Measurements from ENCODE around the gene PRXL2C. TPM values are rescaled to one million over a fixed set of nuclear protein-coding genes. Genes with fewer than 3 reads are reported as not detected.
A peak's percentile ranks its signal among the peaks of the same experiment; 100 is the strongest.
"Not testable (repeated sequence)": the region's sequence is repeated elsewhere in the genome, so short reads cannot be mapped to it uniquely, and the experiment has no call there.

Gene PRXL2C
- total and polyA plus RNA-seq, 12 donors = 10.5 to 59.0 (median 22.2) TPM

DNA sequence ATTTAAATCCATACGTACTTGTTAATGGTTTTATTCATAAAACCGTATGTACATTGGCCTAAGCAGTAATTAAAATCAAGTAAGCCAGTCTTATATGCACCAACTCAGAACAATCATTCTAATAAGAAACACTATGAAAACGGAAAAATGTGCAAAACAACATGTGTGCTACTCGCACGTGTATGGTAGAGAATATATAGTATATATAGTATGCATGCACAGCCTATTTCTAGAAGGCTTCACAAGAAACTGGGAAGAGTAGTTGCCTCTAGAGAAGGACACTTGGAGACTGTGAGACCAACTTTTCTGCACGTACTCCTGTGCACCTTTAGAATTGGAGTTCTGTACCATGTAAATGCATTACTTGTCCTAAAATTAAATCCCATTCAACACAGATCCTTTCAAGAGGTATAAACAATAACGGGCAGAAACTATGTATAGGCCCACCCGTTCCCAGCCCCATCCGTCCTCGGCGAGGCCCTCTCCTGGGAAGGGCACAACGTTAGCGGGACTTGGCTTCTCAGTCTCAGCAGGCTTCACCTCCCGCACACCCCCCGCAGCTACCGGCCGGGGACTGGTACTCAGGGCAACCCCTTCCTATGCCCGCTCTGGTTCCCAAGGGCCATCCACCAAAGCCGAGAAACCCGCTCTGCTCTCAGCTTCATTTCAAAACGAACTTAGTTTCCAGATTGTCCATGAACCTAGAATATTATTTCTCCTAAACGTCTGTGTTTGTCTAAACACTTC lies 37.5 kb downstream of the PRXL2C start:
- no peak for DNase-seq
- no peaks in the 10 kb centered on the region for H3K36me3 ChIP-seq
- WGBS, 2 donors = 44 to 63% methylated on average over 22 of the region's 22 CpGs

DNA sequence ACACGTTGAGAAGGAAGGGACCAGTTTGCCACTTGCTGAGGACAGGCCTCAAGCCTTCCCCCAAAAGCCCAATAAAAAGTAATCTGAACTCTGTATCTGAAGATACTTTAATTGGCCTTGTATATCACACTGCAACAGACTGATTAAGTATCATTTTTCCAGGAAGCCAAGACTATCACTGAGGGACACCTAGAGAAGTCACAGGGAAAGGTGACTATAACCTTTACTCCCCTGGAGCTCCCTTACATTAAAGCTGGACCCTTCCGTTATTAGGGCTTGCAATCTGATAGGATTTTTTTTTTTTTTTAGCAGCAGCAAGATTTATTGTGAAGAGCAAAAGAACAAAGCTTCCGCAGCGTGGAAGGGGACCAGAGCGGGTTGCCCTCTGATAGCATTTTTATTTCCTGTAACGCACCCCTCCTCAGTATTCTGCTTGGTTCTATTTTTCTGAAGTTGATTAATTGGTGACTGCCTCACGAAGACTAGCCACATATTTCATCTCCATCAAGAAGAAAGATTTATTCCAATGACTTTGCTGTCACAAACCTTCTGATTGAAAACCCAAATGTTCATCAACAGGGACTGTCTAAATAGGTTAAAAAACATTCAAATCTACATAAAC lies 38.2 kb downstream of the PRXL2C start:
- 78 to 83% methylated on average over 7 of the region's 7 CpGs for WGBS, 2 donors
- Histone ChIP-seq H3K4me3 (no peak overlapping the region), H3K36me3 (no peaks in the 10 kb centered on the region), H3K27me3 (peaks cover 0 to 52% (median 0%) of the 10 kb centered on the region in 7 donors), H3K9me3 (no peaks in the 10 kb centered on the region), H3K27ac (no peak overlapping the region), H3K4me1 (peaks cover 0 to 34% (median 19%) of the 10 kb centered on the region in 9 donors)
- intact Hi-C loops (cut with DNase I) = loop anchor here in 3 of 10 donors (5.0 to 10.0 kb wide), 4 partner anchors 35 to 165 kb away; partner anchors contain the start of gene HABP4 (in 1 of the 3)
- ATAC-seq (no peak), DNase-seq (no peak)
- TF ChIP-seq, protein P1, sequence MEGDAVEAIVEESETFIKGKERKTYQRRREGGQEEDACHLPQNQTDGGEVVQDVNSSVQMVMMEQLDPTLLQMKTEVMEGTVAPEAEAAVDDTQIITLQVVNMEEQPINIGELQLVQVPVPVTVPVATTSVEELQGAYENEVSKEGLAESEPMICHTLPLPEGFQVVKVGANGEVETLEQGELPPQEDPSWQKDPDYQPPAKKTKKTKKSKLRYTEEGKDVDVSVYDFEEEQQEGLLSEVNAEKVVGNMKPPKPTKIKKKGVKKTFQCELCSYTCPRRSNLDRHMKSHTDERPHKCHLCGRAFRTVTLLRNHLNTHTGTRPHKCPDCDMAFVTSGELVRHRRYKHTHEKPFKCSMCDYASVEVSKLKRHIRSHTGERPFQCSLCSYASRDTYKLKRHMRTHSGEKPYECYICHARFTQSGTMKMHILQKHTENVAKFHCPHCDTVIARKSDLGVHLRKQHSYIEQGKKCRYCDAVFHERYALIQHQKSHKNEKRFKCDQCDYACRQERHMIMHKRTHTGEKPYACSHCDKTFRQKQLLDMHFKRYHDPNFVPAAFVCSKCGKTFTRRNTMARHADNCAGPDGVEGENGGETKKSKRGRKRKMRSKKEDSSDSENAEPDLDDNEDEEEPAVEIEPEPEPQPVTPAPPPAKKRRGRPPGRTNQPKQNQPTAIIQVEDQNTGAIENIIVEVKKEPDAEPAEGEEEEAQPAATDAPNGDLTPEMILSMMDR (IDR thresholded peaks at IDR 0.05) = no peak

More for the DNA sequence above, 37.5 kb downstream of the PRXL2C start:
- Histone ChIP-seq H3K4me3 (peak overlapping the region in 9 of 10 donors; percentile 60 to 91 (median 70)), H3K9me3 (no peaks in the 10 kb centered on the region), H3K27me3 (peaks cover 0 to 54% (median 0%) of the 10 kb centered on the region in 7 donors), H3K4me1 (peaks cover 0 to 27% (median 12%) of the 10 kb centered on the region in 9 donors), H3K27ac (peak overlapping the region; percentile 65 to 92 (median 84))
- intact Hi-C loops (cut with DNase I) = loop anchor here in 5 of 10 donors (2.0 to 10.0 kb wide), 6 partner anchors 35 to 165 kb away; partner anchors contain the start of genes HABP4 (in 1 of the 5) and PRXL2C (in 1 of the 5)
- TF ChIP-seq, protein P1 (IDR thresholded peaks at IDR 0.05) = no peak
- ATAC-seq = peak in 4 of 8 donors; percentile 9 to 52 (median 32)

DNA sequence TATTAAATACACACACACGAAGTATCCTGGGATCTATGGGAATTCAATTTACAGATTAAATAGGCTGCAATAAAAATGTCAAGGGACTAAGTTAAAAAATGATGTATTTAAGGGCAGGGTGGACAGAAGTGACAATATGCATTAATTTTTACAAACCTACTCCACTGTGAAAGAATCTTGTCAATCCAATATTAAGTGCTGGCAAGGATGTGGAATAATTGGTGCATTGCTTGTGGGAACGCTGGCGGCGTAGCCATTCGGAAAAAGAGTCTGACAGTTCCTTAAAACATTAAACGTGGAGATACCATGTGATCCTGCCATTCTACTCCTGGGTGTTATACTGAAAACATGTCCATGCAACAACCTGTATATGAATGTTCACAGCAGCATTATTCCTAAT lies 39.7 kb downstream of the PRXL2C start:
- no peak overlapping the region for H3K27ac ChIP-seq
- no peaks in the 10 kb centered on the region for H3K36me3 ChIP-seq
- intact Hi-C loops (cut with DNase I) = loop anchor here in 3 of 10 donors (5.0 to 10.0 kb wide), 4 partner anchors 37 to 163 kb away; partner anchors contain the start of gene HABP4 (in 1 of the 3)
- ATAC-seq (no peak), DNase-seq (no peak)
- H3K4me3 ChIP-seq = no peak overlapping the region
- WGBS, 2 donors = 85 to 90% methylated on average over 6 of the region's 6 CpGs
- H3K27me3 ChIP-seq = peaks cover 0 to 43% (median 0%) of the 10 kb centered on the region in 7 donors
- H3K9me3 ChIP-seq = no peaks in the 10 kb centered on the region
- TF ChIP-seq, protein P1 (IDR thresholded peaks at IDR 0.05) = no peak
- peaks cover 0 to 40% (median 21%) of the 10 kb centered on the region in 9 donors for H3K4me1 ChIP-seq

DNA sequence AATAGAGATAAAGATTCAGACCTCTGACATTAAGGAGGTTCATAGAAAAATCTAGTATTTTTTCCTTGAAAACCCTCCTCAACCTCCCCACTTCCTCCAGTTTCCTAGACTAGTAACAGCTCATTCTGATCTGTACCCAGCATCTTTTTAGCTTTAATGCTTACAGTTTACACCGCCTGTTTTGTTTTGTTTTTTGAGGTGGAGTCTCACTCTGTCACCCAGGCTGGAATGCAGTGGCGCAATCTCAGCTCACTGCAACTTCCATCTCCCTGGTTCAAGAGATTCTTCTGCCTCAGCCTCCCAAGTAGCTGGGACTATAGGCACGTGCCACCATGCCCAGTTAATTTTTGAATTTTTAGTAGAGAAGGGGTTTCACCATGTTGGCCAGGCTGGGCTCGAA lies 40.5 kb downstream of the PRXL2C start:
- not testable (repeated sequence) for DNase-seq, H3K36me3 ChIP-seq, H3K4me3 ChIP-seq, ATAC-seq, H3K9me3 ChIP-seq
- Histone ChIP-seq H3K27me3 (peaks cover 0 to 38% (median 0%) of the 10 kb centered on the region in 7 donors), H3K27ac (peak overlapping the region in 1 of 10 donors; percentile 6), H3K4me1 (peaks cover 0 to 35% (median 18%) of the 10 kb centered on the region in 9 donors)
- intact Hi-C loops (cut with DNase I) = loop anchor here in 7 of 10 donors (5.0 to 10.0 kb wide), 5 partner anchors 37 to 162 kb away; partner anchors contain the start of gene HABP4 (in 1 of the 7)
- WGBS, 2 donors = 89 to 93% methylated on average over 4 of the region's 4 CpGs

Measured in heart right ventricle (tissue), 16 donors.